ENCODE data around the gene ARPP19. TPM values are rescaled to one million over a fixed set of nuclear protein-coding genes. Genes with fewer than 3 reads are reported as not detected.

The ARPP19 gene
- total and polyA plus RNA-seq, 2 experiments from 2014 or later: 78.3 to 192 TPM

GRCh38 chr15:52511084-52511483, 57.7 kb downstream of the ARPP19 start (continued):
- no peak for TF ChIP-seq ZNF462 (CRISPR knock-in tag; IDR thresholded peaks at IDR 0.05)

- Histone ChIP-seq H3K79me2 (replicated peaks; ENCODE audit: insufficient read depth) (peaks cover 44% of the 10 kb centered on the region), H3K27me3 (ENCODE audit: insufficient read depth) (no peaks in the 10 kb centered on the region), H3K4me2 (no peak overlapping the region), H4K20me1 (replicated peaks; ENCODE audit: insufficient read depth) (peaks cover 5% of the 10 kb centered on the region; the same call in 1 of the 2 replicates), H3K4me3 (no peak overlapping the region), H3K9me2 (ENCODE audit: insufficient read depth) (no peaks in the 10 kb centered on the region), H3F3A (replicated peaks; ENCODE audit: low read depth) (no peaks in the 10 kb centered on the region), H3K36me3 (ENCODE audit: insufficient read depth) (no peaks in the 10 kb centered on the region), H3K4me1 (ENCODE audit: insufficient read depth) (peaks cover 10% of the 10 kb centered on the region; the same call in 1 of the 2 replicates), H2AFZ (no peak overlapping the region), H3K27ac (ENCODE audit: low read depth) (no peak overlapping the region)
- Mint-ChIP-seq H3K4me3 (no peak overlapping the region), H3K36me3 (ENCODE audit: low read depth) (no peaks in the 10 kb centered on the region), H3K27ac (no peak overlapping the region), H3K27me3 (ENCODE audit: insufficient read depth, low read depth, poor library complexity) (no peaks in the 10 kb centered on the region), H3K9me3 (no peaks in the 10 kb centered on the region), H3K4me1 (peaks cover 13% of the 10 kb centered on the region)
- ATAC-seq (no peak), DNase-seq (ENCODE audit: low spot score) (no peak)
- no peak for TF ChIP-seq CREB1 (CRISPR knock-in tag; IDR thresholded peaks at IDR 0.05; ENCODE audit: low read depth)
- no peak for TF ChIP-seq REST (IDR thresholded peaks at IDR 0.05; ENCODE audit: unreplicated experiment)
- no peak for TF ChIP-seq ZNF462 (CRISPR knock-in tag; IDR thresholded peaks at IDR 0.05)
Measured at GRCh38 chr15:52509500-52510245, 59.2 kb downstream of the ARPP19 start.

Data from GM23338 (cell line).